ENCODE results near the gene TTLL8.
A peak's percentile ranks its signal among the peaks of the same experiment; 100 is the strongest.

TTLL8 gene

DNA sequence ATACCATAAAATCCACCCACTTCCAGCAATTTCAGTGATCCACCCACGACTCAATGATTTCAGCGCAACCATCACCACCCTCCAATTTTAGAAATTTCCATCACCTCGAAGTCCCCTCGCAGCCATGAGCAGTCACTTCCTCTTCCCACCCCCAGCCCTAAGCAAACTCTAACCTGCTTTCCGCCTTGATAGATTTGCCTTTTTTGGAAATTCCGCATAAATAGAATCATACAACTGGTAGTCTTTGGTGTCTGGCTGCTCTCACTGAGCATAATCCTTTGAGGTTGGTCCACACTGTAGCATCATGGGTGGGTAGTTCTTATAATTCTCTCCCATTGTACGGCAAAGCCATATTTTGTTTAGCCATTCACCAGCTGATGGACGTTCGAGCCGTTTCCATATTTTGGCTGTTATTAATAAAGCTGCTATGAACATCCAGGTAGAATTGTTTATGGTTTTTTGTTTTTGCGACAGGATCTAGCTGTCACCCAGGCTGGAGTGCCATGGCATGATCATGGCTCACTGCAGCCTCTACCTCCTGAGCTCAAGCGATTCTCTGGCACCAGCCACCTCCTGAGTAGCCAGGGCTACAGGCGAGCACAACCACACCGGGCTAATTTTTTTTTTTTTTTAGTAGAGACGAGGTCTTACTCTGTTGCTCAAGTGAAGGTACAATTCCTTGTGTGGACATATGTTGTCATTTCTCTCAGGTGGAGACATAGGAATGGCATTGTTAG lies 81.5 kb downstream of the TTLL8 start:
- DNase-seq = no peak

DNA sequence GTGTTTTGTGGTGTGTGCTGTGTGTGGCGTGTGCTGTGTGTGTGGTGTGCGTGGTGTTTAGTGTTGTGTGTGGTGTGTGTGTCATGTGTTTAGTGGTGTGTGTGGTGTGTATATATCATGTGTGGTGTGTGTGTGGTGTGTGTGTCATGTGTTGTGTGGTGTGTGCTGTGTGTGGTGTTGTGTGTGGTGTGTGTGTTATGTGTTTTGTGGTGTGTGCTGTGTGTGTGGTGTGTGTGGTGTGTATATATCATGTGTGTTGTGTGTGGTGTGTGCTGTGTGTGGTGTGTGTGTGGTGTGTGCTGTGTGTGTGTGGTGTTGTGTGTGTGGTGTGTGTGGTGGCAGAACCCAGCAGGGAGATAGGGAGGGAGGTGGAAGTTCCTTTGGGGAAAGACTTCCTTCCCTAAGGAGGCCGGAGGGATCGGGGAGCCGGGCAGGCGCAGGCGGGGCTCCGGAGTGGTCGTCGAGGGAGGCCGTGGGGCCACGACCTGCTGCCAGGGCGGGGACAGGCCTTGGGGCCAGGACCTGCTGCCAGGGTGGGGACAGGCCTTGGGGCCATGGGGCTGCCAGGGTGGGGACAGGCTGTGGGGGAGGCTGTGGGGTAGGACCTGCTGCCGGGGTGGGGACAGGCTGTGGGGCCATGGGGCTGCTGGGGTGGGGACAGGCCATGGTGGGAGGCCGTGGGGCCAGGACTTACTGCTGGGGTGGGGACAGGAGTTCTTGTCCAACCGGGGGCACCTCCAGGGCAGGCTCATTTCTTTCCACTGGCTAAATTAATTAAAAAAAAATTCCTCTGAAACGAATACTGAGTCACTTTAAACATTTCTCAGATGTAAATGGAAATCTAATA lies 82.3 kb downstream of the TTLL8 start:
- DNase-seq = no peak

DNA sequence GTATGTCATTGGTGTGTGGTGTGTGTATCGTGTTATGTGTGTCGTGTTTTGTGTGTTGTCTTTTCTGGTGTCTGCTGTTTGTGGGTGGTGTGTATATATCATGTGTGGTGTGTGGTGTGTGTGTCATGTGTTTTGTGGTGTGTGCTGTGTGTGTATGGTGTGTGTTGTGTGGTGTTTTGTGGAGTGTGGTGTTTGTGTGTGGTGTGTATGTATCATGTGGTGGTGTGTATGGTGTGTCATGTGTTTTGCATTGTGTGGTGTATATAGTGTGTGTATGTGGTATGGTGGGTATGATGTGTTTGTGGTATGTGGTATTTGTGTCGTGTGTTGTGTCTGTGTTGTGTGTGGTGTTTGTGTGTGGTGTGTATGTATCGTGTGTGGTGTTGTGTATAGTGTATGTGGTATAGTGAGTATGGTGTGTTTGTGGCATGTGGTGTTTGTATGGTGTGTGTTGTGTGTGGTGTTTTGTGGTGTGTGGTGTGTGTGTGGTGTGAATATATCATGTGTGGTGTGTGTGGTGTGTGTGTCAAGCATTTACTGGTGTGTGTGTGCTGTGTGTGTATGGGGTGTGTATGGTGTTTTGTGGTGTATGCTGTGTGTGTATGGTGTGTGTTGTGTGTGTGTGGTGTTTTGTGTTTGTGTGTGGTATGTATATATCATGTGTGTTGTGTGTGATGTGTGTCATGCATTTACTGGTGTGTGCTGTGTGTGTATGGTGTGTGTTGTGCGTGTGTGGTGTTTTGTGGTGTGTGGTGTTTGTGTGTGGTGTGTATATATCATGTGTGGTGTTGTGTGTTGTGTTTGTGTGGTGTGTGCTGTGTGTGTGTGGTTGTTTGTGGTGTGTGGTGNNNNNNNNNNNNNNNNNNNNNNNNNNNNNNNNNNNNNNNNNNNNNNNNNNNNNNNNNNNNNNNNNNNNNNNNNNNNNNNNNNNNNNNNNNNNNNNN lies 84.8 kb downstream of the TTLL8 start:
- DNase-seq = no peak

- DNase-seq = no peak
Measured at GRCh38 chr22:49972163-49973017, 85.7 kb downstream of the TTLL8 start.

GRCh38 chr22:49971232-49972162 lies 86.6 kb downstream of the TTLL8 start:
- no peak for DNase-seq

DNA sequence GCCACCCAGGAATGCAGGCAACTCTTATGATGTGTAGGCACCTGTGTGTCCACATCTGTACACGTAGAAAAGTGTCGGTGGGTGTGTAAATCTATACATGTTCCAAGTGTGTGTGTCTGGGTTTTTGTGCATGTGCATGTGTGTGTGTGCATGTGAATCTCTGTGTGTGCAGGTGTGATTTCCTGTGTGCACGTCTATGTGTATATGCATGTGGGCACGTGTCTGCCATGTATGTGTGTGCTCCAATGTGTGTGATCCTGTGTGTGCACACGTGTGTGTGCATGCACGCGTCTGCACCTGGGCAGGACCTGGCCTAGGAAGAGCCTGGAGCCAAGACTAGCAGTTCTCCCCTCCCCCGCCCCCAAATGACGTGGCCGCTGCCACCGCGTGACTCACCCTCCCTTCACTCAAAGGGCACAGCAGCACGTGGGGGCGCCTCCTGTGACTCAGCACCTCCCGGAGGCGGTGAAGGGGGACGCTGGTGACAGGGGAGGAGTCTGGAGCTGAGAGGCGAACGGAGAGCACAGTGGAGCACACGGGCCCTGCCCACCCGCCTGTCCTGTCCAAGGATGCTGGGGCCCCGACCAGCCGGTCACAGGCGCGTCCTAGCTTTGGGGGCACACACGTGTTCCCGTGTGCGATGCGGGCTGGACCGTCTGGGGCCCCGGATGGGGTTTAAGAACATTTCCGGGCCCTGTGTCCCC lies 87.4 kb downstream of the TTLL8 start:
- peak; percentile 75 for DNase-seq

DNA sequence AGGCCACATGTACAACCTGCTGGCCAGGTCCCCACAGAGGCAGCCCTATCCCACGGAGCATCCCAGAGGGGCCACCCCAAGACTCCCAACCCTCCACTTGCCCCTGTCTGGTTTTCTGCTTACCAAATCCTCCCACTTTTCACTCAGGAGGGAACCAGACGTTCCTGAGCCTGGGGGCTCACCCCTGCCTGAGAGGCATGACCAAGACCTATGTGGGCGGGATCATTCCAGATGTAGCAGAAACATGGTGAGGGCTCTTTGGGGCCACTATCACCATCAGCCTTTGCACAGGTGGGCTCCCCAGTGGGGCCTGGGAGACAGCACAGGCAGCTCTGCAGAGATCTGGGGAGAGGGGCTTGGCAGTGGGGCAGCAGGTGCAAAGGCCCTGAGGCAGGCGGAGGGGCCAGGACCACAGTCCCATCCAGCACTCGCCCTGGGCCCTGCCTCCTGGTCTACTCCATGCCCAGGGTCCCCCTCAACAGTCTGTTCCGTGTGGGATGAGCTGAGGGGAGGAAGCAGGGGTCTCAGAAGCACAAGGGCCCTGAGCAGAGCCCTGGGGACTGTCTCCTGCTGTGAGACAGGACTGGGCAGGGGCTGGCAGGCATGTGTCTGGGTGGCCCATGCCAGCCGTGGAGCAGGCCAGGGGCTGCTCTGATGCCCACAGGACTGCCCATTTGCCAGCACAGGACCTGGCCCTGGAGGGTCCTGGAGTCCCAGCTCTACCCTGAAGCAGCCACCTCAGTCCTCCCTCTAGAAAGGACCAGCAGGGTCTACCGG lies 88.2 kb downstream of the TTLL8 start:
- no peak for DNase-seq

DNA sequence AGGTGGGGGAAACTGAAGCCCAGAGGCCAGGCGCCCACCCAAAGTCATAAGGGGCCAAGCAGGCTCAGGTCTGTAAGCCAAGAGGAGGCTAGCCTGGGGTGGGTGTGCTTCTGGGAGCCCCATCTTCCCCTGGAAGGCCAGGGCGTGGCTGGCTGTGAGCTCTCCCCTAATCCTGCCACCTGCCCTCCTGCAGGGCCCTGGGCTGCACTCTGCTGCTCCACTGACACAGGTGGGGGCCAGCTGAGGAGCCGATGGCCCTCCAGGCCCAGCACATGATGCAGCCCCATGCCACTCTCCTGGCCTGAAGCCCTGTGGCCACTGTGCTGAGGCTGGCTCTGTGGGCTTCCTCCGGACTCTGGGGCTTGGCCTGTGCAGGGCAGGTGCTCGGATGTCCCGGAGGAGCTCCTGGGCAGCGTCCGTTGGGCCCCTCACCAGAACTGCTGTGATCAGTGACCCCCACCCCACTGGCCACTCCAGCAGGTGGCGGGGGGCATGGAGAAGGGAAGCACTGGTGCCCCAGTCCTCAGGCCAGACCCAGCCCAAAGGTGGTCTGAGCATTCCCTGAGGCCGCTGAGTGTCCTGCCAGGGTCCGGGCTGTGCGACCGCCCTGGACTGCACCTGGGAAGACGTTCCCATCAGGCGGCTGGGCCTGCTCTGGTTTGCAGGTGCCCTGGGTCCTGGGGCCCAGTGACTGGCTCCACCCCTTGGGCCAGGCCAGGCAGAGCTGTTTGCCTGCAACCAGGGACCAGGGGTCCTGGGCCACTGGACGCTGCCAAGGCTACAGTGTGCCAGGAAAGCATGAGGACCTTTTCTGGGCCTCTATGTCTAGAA lies 89.1 kb downstream of the TTLL8 start:
- no peak for DNase-seq
